OCI-LY1 (cell line): Measurements from ENCODE around the gene PLA2G6.

Source experiments
- H2AFZ ChIP-seq: fragments of 200-600 bp; sonication (generic), shearing (Covaris generic); 2 replicates; pipeline ENCODE4 v1.6.0; 2014; ENCODE audit warnings: antibody characterized with exemption, mild to moderate bottlenecking, low read length
- H3F3A ChIP-seq: fragments of 200-600 bp; sonication (generic), shearing (Covaris generic); 2 replicates; pipeline ENCODE4 v1.6.0; 2014; ENCODE audit warnings: mild to moderate bottlenecking, antibody characterized with exemption, low read length, moderate library complexity; ENCODE audit not compliant: insufficient read depth
- H3K27ac ChIP-seq: fragments of 200-600 bp; sonication (generic); 2 replicates; pipeline ENCODE4 v1.5.1; 2014; ENCODE audit warnings: low read length, mixed run types, mild to moderate bottlenecking, low read depth; ENCODE audit not compliant: poor library complexity, severe bottlenecking
- H3K27me3 ChIP-seq: fragments of 200-600 bp; sonication (generic); 2 replicates; pipeline ENCODE4 v1.6.0; 2014; ENCODE audit warnings: antibody characterized with exemption, mild to moderate bottlenecking, low read length, moderate library complexity; ENCODE audit not compliant: insufficient read depth
- H3K36me3 ChIP-seq: fragments of 200-600 bp; sonication (generic); 2 replicates; pipeline ENCODE4 v1.6.1; 2014; ENCODE audit warnings: mild to moderate bottlenecking, antibody characterized with exemption, low read length, moderate library complexity, mixed read lengths; ENCODE audit not compliant: insufficient read depth
- H3K4me1 ChIP-seq: fragments of 200-600 bp; sonication (generic); 2 replicates; pipeline ENCODE4 v1.5.1; 2014; ENCODE audit warnings: mild to moderate bottlenecking, low read length, moderate library complexity; ENCODE audit not compliant: insufficient read depth, severe bottlenecking
- H3K4me2 ChIP-seq: fragments of 200-600 bp; sonication (generic), shearing (Covaris generic); 2 replicates; pipeline ENCODE4 v1.6.1; 2014; ENCODE audit warnings: low read length
- H3K4me3 ChIP-seq: fragments of 200-600 bp; sonication (generic); 2 replicates; pipeline ENCODE4 v1.5.1; 2014; ENCODE audit warnings: low read length, low read depth, mild to moderate bottlenecking, mixed read lengths; ENCODE audit not compliant: poor library complexity, severe bottlenecking
- H3K79me2 ChIP-seq: fragments of 200-600 bp; shearing (Covaris generic); 2 replicates; pipeline ENCODE4 v1.6.1; 2016; ENCODE audit warnings: mixed run types, low read length, mixed read lengths; ENCODE audit not compliant: insufficient read depth
- H3K9ac ChIP-seq: fragments of 200-600 bp; sonication (generic), shearing (Covaris generic); 2 replicates; pipeline ENCODE4 v1.6.1; 2014; ENCODE audit warnings: mild to moderate bottlenecking, low read length, mixed read lengths
- H3K9me2 ChIP-seq: fragments of 200-600 bp; sonication (generic), shearing (Covaris generic); 2 replicates; pipeline ENCODE4 v1.6.1; 2014; ENCODE audit warnings: low read depth, mild to moderate bottlenecking, low read length, mixed read lengths
- H3K9me3 ChIP-seq: fragments of 200-600 bp; shearing (Covaris generic); 2 replicates; pipeline ENCODE4 v1.6.1; 2014; ENCODE audit warnings: low read length, mixed read lengths
- H4K20me1 ChIP-seq: fragments of 200-600 bp; sonication (generic), shearing (Covaris generic); 2 replicates; pipeline ENCODE4 v1.6.0; 2016; ENCODE audit warnings: mild to moderate bottlenecking, low read length; ENCODE audit not compliant: insufficient read depth
- CTCF ChIP-seq: fragments of 200-600 bp; sonication (generic), shearing (Covaris generic); IDR thresholded peaks from 2 replicates; pipeline ENCODE4 v1.5.1; 2017; ENCODE audit warnings: mild to moderate bottlenecking, antibody characterized with exemption, low read length, moderate library complexity, mixed read lengths
- EZH2 ChIP-seq: fragments of 200-600 bp; sonication (generic), shearing (Covaris generic); IDR thresholded peaks from 2 replicates; pipeline ENCODE4 v1.8.0; 2017; ENCODE audit warnings: borderline replicate concordance, mixed run types, mild to moderate bottlenecking, antibody characterized with exemption, low read length, moderate library complexity, mixed read lengths

Gene PLA2G6

GRCh38 chr22:38219632-38220031 is 38.0 kb upstream of the PLA2G6 start:
- no peak overlapping the region for H2AFZ ChIP-seq
- H3K27ac ChIP-seq: no peak overlapping the region
- no peaks in the 10 kb centered on the region for H3F3A ChIP-seq
- no peaks in the 10 kb centered on the region for H4K20me1 ChIP-seq
- no peaks in the 10 kb centered on the region; the same call in 1 of the 2 replicates for H3K27me3 ChIP-seq
- TF ChIP-seq CTCF (no peak), EZH2 (no peak)
- no peak overlapping the region for H3K4me2 ChIP-seq
- no peaks in the 10 kb centered on the region for H3K79me2 ChIP-seq
- no peaks in the 10 kb centered on the region for H3K9me2 ChIP-seq
- no peak overlapping the region for H3K9ac ChIP-seq
- no peak overlapping the region for H3K4me3 ChIP-seq
- H3K36me3 ChIP-seq: no peaks in the 10 kb centered on the region
- H3K9me3 ChIP-seq: no peaks in the 10 kb centered on the region
- no peaks in the 10 kb centered on the region for H3K4me1 ChIP-seq

- H3K27ac ChIP-seq: no peak overlapping the region
- H3K9me2 ChIP-seq: no peaks in the 10 kb centered on the region
- peaks cover 5% of the 10 kb centered on the region for H3K4me1 ChIP-seq
- no peaks in the 10 kb centered on the region; the same call in 1 of the 2 replicates for H3K27me3 ChIP-seq
- no peak for TF ChIP-seq CTCF
- TF ChIP-seq EZH2: no peak
- H3K4me2 ChIP-seq: no peak overlapping the region
- no peak overlapping the region for H2AFZ ChIP-seq
- no peak overlapping the region for H3K4me3 ChIP-seq
- no peaks in the 10 kb centered on the region for H3K36me3 ChIP-seq
- H3F3A ChIP-seq: no peaks in the 10 kb centered on the region
- no peak overlapping the region for H3K9ac ChIP-seq
- no peaks in the 10 kb centered on the region for H3K9me3 ChIP-seq
- H3K79me2 ChIP-seq: no peaks in the 10 kb centered on the region
- no peaks in the 10 kb centered on the region for H4K20me1 ChIP-seq
Observed at GRCh38 chr22:38218661-38219622, 37.3 kb upstream of the PLA2G6 start.

GRCh38 chr22:38215156-38216038 is 33.8 kb upstream of the PLA2G6 start:
- Histone ChIP-seq H3K9ac (no peak overlapping the region), H3K4me2 (peak overlapping the region; percentile 48; the same call in 1 of the 2 replicates), H3K79me2 (no peaks in the 10 kb centered on the region), H3K36me3 (no peaks in the 10 kb centered on the region), H3K27ac (no peak overlapping the region), H3K9me2 (no peaks in the 10 kb centered on the region), H3K27me3 (no peaks in the 10 kb centered on the region; the same call in 1 of the 2 replicates), H4K20me1 (no peaks in the 10 kb centered on the region), H3K4me1 (peaks cover 6% of the 10 kb centered on the region), H3F3A (no peaks in the 10 kb centered on the region), H2AFZ (no peak overlapping the region), H3K9me3 (no peaks in the 10 kb centered on the region), H3K4me3 (no peak overlapping the region)
- TF ChIP-seq EZH2: no peak
- TF ChIP-seq CTCF: no peak
